K562 (cell line): ENCODE results near the gene G6PC3. TPM values are rescaled to one million over a fixed set of nuclear protein-coding genes. Genes with fewer than 3 reads are reported as not detected.

Source experiments
- ATAC-seq: fragments of 200-7000 bp; cut with Tn5 transposase; 3 replicates; pipeline ENCODE4 v1.9.1; 2020; ENCODE audit warnings: moderate library complexity
- BruUV-seq: library from RNA; stranded (reverse); fragments of 400-500 nt; replicated peaks from 2 replicates; lab custom pipeline; 2021; lab: Mats Ljungman, UMichigan
- CTCF ChIA-PET: fragments of 300-600 bp; formaldehyde crosslinking; extraction: SDS; loops from one replicate; lab custom pipeline; 2021; ENCODE audit warnings: low intra/inter-chr PET ratio; lab: Yijun Ruan, JAX
- POLR2A ChIA-PET: fragments of 300-600, 350-650 bp; sonication (Branson Sonifier 250); formaldehyde crosslinking; extraction: SDS; loops from one replicate; lab custom pipeline; 2021; ENCODE audit warnings: antibody characterized with exemption, inconsistent platforms; lab: Yijun Ruan, JAX
- DNase-seq, 4 experiments: peaks; one replicate each; pipeline versions ENCODE4 v3.0.0 to v3.0.0-alpha.2; 2011 to 2018; ENCODE audit warnings: low spot score in 3 of 4, mixed read lengths in 3 of 4; ENCODE audit errors: extremely low read depth in 1 of 4
- FAIRE-seq: peaks from 2 replicates; lab custom pipeline; 2011; peaks lifted over from hg19 to GRCh38; lab: Jason Lieb, UNC
- H2AFZ ChIP-seq: 2 replicates; pipeline ENCODE4 v1.6.0; 2011; ENCODE audit warnings: low read depth, low read length, control low read depth, inconsistent platforms
- H3K27ac ChIP-seq: fragments of 200-600 bp; 3 replicates; pipeline ENCODE4 v1.8.0; 2011; ENCODE audit warnings: low read depth, mild to moderate bottlenecking, control low read depth, inconsistent platforms, low read length, moderate library complexity, mixed read lengths; ENCODE audit errors: extremely low read depth
- H3K27me3 ChIP-seq, 2 experiments: fragments of 300-600 bp in 1 of 2; 2 replicates in 1 of 2; 3 replicates in 1 of 2; pipeline versions ENCODE4 v1.6.0 to v1.8.0; 2011; ENCODE audit warnings: inconsistent platforms in 2 of 2, low read length in 2 of 2, mild to moderate bottlenecking in 1 of 2, mixed read lengths in 1 of 2, moderate library complexity in 1 of 2; ENCODE audit not compliant: control insufficient read depth in 2 of 2, insufficient read depth in 2 of 2
- H3K36me3 ChIP-seq: fragments of 300-600 bp; 3 replicates; pipeline ENCODE4 v1.8.0; 2011; ENCODE audit warnings: mild to moderate bottlenecking, low read length, inconsistent platforms; ENCODE audit not compliant: control insufficient read depth, insufficient read depth
- H3K4me1 ChIP-seq, 2 experiments: fragments of 200-600 bp in 1 of 2; replicated peaks in 1 of 2; 2 replicates in 1 of 2; 3 replicates in 1 of 2; pipeline versions ENCODE4 v1.5.1 to v1.8.0; 2011; ENCODE audit warnings: inconsistent platforms in 2 of 2, low read length in 2 of 2, mild to moderate bottlenecking in 1 of 2, mixed read lengths in 1 of 2, moderate library complexity in 1 of 2; ENCODE audit not compliant: control insufficient read depth in 2 of 2, insufficient read depth in 2 of 2
- H3K4me2 ChIP-seq: 2 replicates; pipeline ENCODE4 v1.6.1; 2011; ENCODE audit warnings: low read length, control low read depth, inconsistent platforms, mixed read lengths; ENCODE audit not compliant: insufficient read depth
- H3K4me3 ChIP-seq: fragments of 200-600 bp; sonication (generic), shearing (Covaris generic); 2 replicates; pipeline ENCODE4 v1.5.1; 2016; ENCODE audit warnings: control low read depth, inconsistent platforms
- H3K79me2 ChIP-seq: fragments of 200-600 bp; 3 replicates; pipeline ENCODE4 v1.8.0; 2011; ENCODE audit warnings: low read length, inconsistent platforms; ENCODE audit not compliant: control insufficient read depth, insufficient read depth
- H3K9ac ChIP-seq, 2 experiments: 2 replicates each; pipeline versions ENCODE4 v1.6.0 to v1.6.1; 2011; ENCODE audit warnings: low read depth in 2 of 2, low read length in 2 of 2, control low read depth in 1 of 2, inconsistent platforms in 1 of 2, mild to moderate bottlenecking in 1 of 2, mixed read lengths in 1 of 2; ENCODE audit not compliant: insufficient read depth in 1 of 2
- H3K9me1 ChIP-seq: one replicate; pipeline ENCODE4 v1.6.0; 2011; ENCODE audit warnings: inconsistent platforms, mild to moderate bottlenecking, low read length, moderate library complexity; ENCODE audit not compliant: control insufficient read depth, insufficient read depth
- H3K9me3 ChIP-seq: replicated peaks from 2 replicates; pipeline ENCODE4 v1.5.1; 2011; ENCODE audit warnings: low read depth, low read length, inconsistent platforms; ENCODE audit not compliant: control insufficient read depth, insufficient read depth
- H4K20me1 ChIP-seq: replicated peaks from 2 replicates; pipeline ENCODE4 v1.6.1; 2011; ENCODE audit warnings: low read length, inconsistent platforms, mixed read lengths; ENCODE audit not compliant: control insufficient read depth, insufficient read depth
- BCL6 ChIP-seq: fragments of 250-450 bp; sonication (Bioruptor Pico); IDR thresholded peaks from 2 replicates; pipeline ENCODE4 v1.4.0; 2020
- GTF2E2 ChIP-seq: fragments of 200-800 bp; sonication (Bioruptor generic); IDR thresholded peaks from 2 replicates; pipeline ENCODE4 v1.6.1; 2016; ENCODE audit warnings: missing genetic modification characterization, missing compliant biosample characterization
- HSF4 ChIP-seq: fragments of 250-450 bp; sonication (Bioruptor Pico); IDR thresholded peaks from 2 replicates; pipeline ENCODE4 v2.1.2; 2022; ENCODE audit warnings: mild to moderate bottlenecking, moderate library complexity, borderline replicate concordance
- KAT2B ChIP-seq: IDR thresholded peaks from one replicate; pipeline ENCODE4 v1.6.1; 2012; ENCODE audit warnings: low read depth, mild to moderate bottlenecking, control low read depth, inconsistent platforms, low read length, moderate library complexity
- KHSRP ChIP-seq: fragments of 450-650 bp; IDR thresholded peaks from 2 replicates; pipeline ENCODE4 v1.6.1; 2017
- MLX ChIP-seq, 2 experiments: fragments of 450-650 bp in 1 of 2; sonication (generic) in 1 of 2; formaldehyde crosslinking; conservative IDR thresholded peaks; 2 replicates each; pipeline versions ENCODE4 v1.4.0 to v1.8.1; 2020 to 2022; ENCODE audit warnings: mild to moderate bottlenecking in 1 of 2, missing genetic modification reagents in 1 of 2
- POLR2G ChIP-seq: fragments of 200-400 bp; formaldehyde crosslinking; IDR thresholded peaks from 2 replicates; pipeline ENCODE4 v1.6.1; 2017; ENCODE audit warnings: low read depth, mild to moderate bottlenecking, antibody characterized with exemption, low read length, moderate library complexity
- SMARCA5 ChIP-seq: fragments of 450-650 bp; IDR thresholded peaks from 2 replicates; pipeline ENCODE4 v1.6.1; 2016
- WGBS: fragments of 100-300 bp; shearing (Covaris generic); methylation state at CpG from one replicate; pipeline ENCODE4 v1.1.6; 2016; ENCODE audit warnings: low coverage, mixed read lengths; ENCODE audit not compliant: insufficient coverage; ENCODE audit errors: missing lambda C conversion rate; 5-methylcytosine and 5-hydroxymethylcytosine counted together
- in situ Hi-C: fragments of 300-500 bp; cut with MboI; formaldehyde crosslinking; loops from 4 replicates; pipeline ENCODE4 v1.15.0; 2018; ENCODE audit warnings: inconsistent platforms, mixed read lengths
- intact Hi-C: fragments of 100-400 bp; cut with micrococcal nuclease; formaldehyde crosslinking; loops from 2 replicates; pipeline ENCODE4 v1.14.2; 2022
- polyA plus RNA-seq, 8 experiments: library from polyadenylated mRNA; depleted of rRNA in 4 of 8; stranded (reverse) in 5 of 8; unstranded in 3 of 8; fragments of >200 nt; fragmentation: Nextera tagmentation in 2 of 8; fragmentation: Illumina TruSeq in 1 of 8; extraction: Ambion mirVana in 2 of 8; extraction: Trizol in 1 of 8; gene quantifications; 2 replicates each; pipeline versions ENCODE4 v1.2.1 to v1.2.3, GENCODE V29; 2011 to 2014; ENCODE audit warnings: inconsistent platforms in 1 of 8, missing spikeins in 1 of 8
- total RNA-seq, 7 experiments: library from RNA; depleted of rRNA in 6 of 7; stranded (reverse); fragments of >200 nt in 6 of 7; fragmentation: Illumina TruSeq in 2 of 7; extraction: Trizol in 2 of 7; gene quantifications; 2 replicates each; pipeline versions ENCODE4 v1.2.1 to v1.2.3, GENCODE V29; 2011 to 2021; ENCODE audit warnings: low replicate concordance in 1 of 7

The G6PC3 gene
- total and polyA plus RNA-seq, 9 of the 15 experiments (the other 6 are each of a cell fraction or from before 2014, with no cell fraction given) = 10.4 to 57.8 (median 31.1) TPM

- 93% methylated on average over 16 of the region's 16 CpGs for WGBS
- in situ Hi-C loops = no loop called here
- intact Hi-C loops = no loop called here
- peak overlapping the region in 1 of 2 experiments; percentile 37; a peak in 1 of 4 replicates for H3K9ac ChIP-seq
- no peaks in the 10 kb centered on the region for H3K9me3 ChIP-seq
- CTCF ChIA-PET = no interaction called here
- peaks cover 4% of the 10 kb centered on the region for H3K9me1 ChIP-seq
- H4K20me1 ChIP-seq = no peaks in the 10 kb centered on the region
- H3K27me3 ChIP-seq = no peaks in the 10 kb centered on the region
- no peak for ATAC-seq
- POLR2A ChIA-PET = interaction anchor here (1.1 to 1.7 kb wide), 2 partner anchors 13 to 21 kb away, joined by 3 to 4 read pairs; partner anchors contain the start of gene LSM12
- no peaks in the 10 kb centered on the region; the same call in 2 of the 3 replicates for H3K79me2 ChIP-seq
- no peak overlapping the region for H3K4me3 ChIP-seq
- BruUV-seq = no TSS peak
- H3K4me2 ChIP-seq = no peak overlapping the region
- peaks cover 21 to 63% of the 10 kb centered on the region in 2 experiments for H3K4me1 ChIP-seq
- H3K36me3 ChIP-seq = peaks cover 21% of the 10 kb centered on the region; the same call in 1 of the 3 replicates
- TF ChIP-seq SMARCA5 (no peak), GTF2E2 (tag) (no peak), KHSRP (no peak), KAT2B (no peak), HSF4 (no peak), POLR2G (peak; percentile 50; the same call in 1 of the 2 replicates), BCL6 (CRISPR knock-in tag) (no peak), MLX (CRISPR knock-in tag; conservative IDR thresholded peaks at IDR 0.05) (no peak)
- FAIRE-seq = no peak
- H2AFZ ChIP-seq = no peak overlapping the region
- no peak for DNase-seq
- no peak overlapping the region for H3K27ac ChIP-seq
Measured at GRCh38 chr17:44088254-44088653, 17.7 kb downstream of the G6PC3 start.
